Large intestine (tissue), 3 donors: ENCODE measurements around the gene ZRANB1. TPM values are rescaled to one million over a fixed set of nuclear protein-coding genes. Genes with fewer than 3 reads are reported as not detected.

ENCODE experiments used
- DNase-seq, 2 donors: peaks; one replicate each; pipeline versions ENCODE4 v3.0.0 to v3.0.0-alpha.2; 2013
- H3K27ac ChIP-seq: one replicate; pipeline ENCODE4 v1.5.1; 2013; ENCODE audit warnings: low read length
- H3K27me3 ChIP-seq: 2 replicates; pipeline ENCODE4 v1.6.1; 2013; ENCODE audit warnings: low read length; ENCODE audit not compliant: control insufficient read depth, insufficient read depth
- H3K36me3 ChIP-seq: 2 replicates; pipeline ENCODE4 v1.6.1; 2013; ENCODE audit warnings: low read length; ENCODE audit not compliant: control insufficient read depth, insufficient read depth
- H3K4me1 ChIP-seq: one replicate; pipeline ENCODE4 v1.6.1; 2013; ENCODE audit warnings: low read length; ENCODE audit not compliant: control insufficient read depth, insufficient read depth
- H3K4me3 ChIP-seq: one replicate; pipeline ENCODE4 v1.5.1; 2013; ENCODE audit warnings: low read length
- H3K9me3 ChIP-seq: one replicate; pipeline ENCODE4 v1.6.1; 2013; ENCODE audit warnings: mild to moderate bottlenecking, low read depth, low read length, moderate library complexity; ENCODE audit not compliant: control insufficient read depth
- WGBS: methylation state at CpG from one replicate; pipeline ENCODE4 v1.1.5; 2013; ENCODE audit warnings: low lambda C conversion rate; ENCODE audit not compliant: insufficient coverage; 5-methylcytosine and 5-hydroxymethylcytosine counted together
- polyA plus RNA-seq: library from polyadenylated mRNA; unstranded; fragments of 120-200 nt; gene quantifications from one replicate; pipeline ENCODE4 v1.2.1, GENCODE V29; 2013

ZRANB1 gene
- polyA plus RNA-seq, 1 donor: 17.4 TPM

GRCh38 chr10:124959564-124959963 lies 17.6 kb downstream of the ZRANB1 start:
- Histone ChIP-seq H3K4me3 (no peak overlapping the region), H3K27me3 (no peaks in the 10 kb centered on the region), H3K36me3 (no peaks in the 10 kb centered on the region), H3K9me3 (no peaks in the 10 kb centered on the region), H3K4me1 (peaks cover 2% of the 10 kb centered on the region), H3K27ac (no peak overlapping the region)
- DNase-seq: no peak
- WGBS: no CpG with 5 or more reads among the region's 3 CpGs

GRCh38 chr10:124961248-124961570 lies 19.3 kb downstream of the ZRANB1 start:
- Histone ChIP-seq H3K36me3 (peaks cover under 1% of the 10 kb centered on the region), H3K4me3 (no peak overlapping the region), H3K27me3 (no peaks in the 10 kb centered on the region), H3K27ac (no peak overlapping the region), H3K9me3 (no peaks in the 10 kb centered on the region), H3K4me1 (peaks cover 2% of the 10 kb centered on the region)
- no CpG with 5 or more reads among the region's 4 CpGs for WGBS
- no peak for DNase-seq

- peaks cover 11% of the 10 kb centered on the region for H3K36me3 ChIP-seq
These were observed 20.5 kb downstream of the ZRANB1 start for GRCh38 chr10:124962421-124962820.

GRCh38 chr10:124963866-124964720 lies 22.2 kb downstream of the ZRANB1 start:
- peaks cover 2% of the 10 kb centered on the region for H3K4me1 ChIP-seq
- DNase-seq: no peak
- H3K27ac ChIP-seq: no peak overlapping the region
- whole genome bisulfite sequencing: 79% methylated on average over 3 of the region's 7 CpGs
- no peaks in the 10 kb centered on the region for H3K9me3 ChIP-seq
- no peaks in the 10 kb centered on the region for H3K27me3 ChIP-seq
- H3K4me3 ChIP-seq: no peak overlapping the region
- peaks cover 25% of the 10 kb centered on the region for H3K36me3 ChIP-seq

More at GRCh38 chr10:124962421-124962820, 20.5 kb downstream of the ZRANB1 start:
- peaks cover 2% of the 10 kb centered on the region for H3K4me1 ChIP-seq
- no peak overlapping the region for H3K27ac ChIP-seq
- H3K4me3 ChIP-seq: no peak overlapping the region
- H3K27me3 ChIP-seq: no peaks in the 10 kb centered on the region
- no peak for DNase-seq
- no peaks in the 10 kb centered on the region for H3K9me3 ChIP-seq
- WGBS: 90% methylated on average over 2 of the region's 3 CpGs

GRCh38 chr10:124966008-124966407 lies 24.1 kb downstream of the ZRANB1 start:
- peaks cover 38% of the 10 kb centered on the region for H3K36me3 ChIP-seq
- no peaks in the 10 kb centered on the region for H3K9me3 ChIP-seq
- DNase-seq: no peak
- H3K4me1 ChIP-seq: peaks cover 2% of the 10 kb centered on the region
- H3K4me3 ChIP-seq: no peak overlapping the region
- no peaks in the 10 kb centered on the region for H3K27me3 ChIP-seq
- no peak overlapping the region for H3K27ac ChIP-seq
- no CpG with 5 or more reads among the region's 5 CpGs for WGBS

- Histone ChIP-seq H3K36me3 (peaks cover 42% of the 10 kb centered on the region), H3K4me1 (peaks cover 2% of the 10 kb centered on the region), H3K27ac (no peak overlapping the region), H3K27me3 (no peaks in the 10 kb centered on the region), H3K4me3 (no peak overlapping the region), H3K9me3 (no peaks in the 10 kb centered on the region)
- DNase-seq: no peak
- 100% methylated on average over 2 of the region's 2 CpGs for WGBS
These were observed 25.3 kb downstream of the ZRANB1 start for GRCh38 chr10:124967255-124967654.

GRCh38 chr10:124971276-124971675 lies 29.4 kb downstream of the ZRANB1 start:
- Histone ChIP-seq H3K4me3 (no peak overlapping the region), H3K4me1 (no peaks in the 10 kb centered on the region), H3K27ac (no peak overlapping the region), H3K9me3 (no peaks in the 10 kb centered on the region), H3K36me3 (peaks cover 68% of the 10 kb centered on the region), H3K27me3 (no peaks in the 10 kb centered on the region)
- WGBS: 67% methylated on average over 1 of the region's 2 CpGs
- DNase-seq: no peak

- no peak overlapping the region for H3K4me3 ChIP-seq
- H3K36me3 ChIP-seq: peaks cover 57% of the 10 kb centered on the region
- H3K9me3 ChIP-seq: no peaks in the 10 kb centered on the region
- no peaks in the 10 kb centered on the region for H3K4me1 ChIP-seq
- no peak overlapping the region for H3K27ac ChIP-seq
- no peaks in the 10 kb centered on the region for H3K27me3 ChIP-seq
- 83% methylated on average over 1 of the region's 7 CpGs for WGBS
- no peak for DNase-seq
These were observed 30.7 kb downstream of the ZRANB1 start for GRCh38 chr10:124972637-124973036.

- Histone ChIP-seq H3K36me3 (peaks cover 53% of the 10 kb centered on the region), H3K4me3 (no peak overlapping the region)
- WGBS: no CpG with 5 or more reads among the region's 5 CpGs
These were observed 32.2 kb downstream of the ZRANB1 start for GRCh38 chr10:124974131-124974530.

GRCh38 chr10:124975977-124976514 lies 34.1 kb downstream of the ZRANB1 start:
- H3K4me3 ChIP-seq: no peak overlapping the region
- H3K27ac ChIP-seq: no peak overlapping the region
- H3K9me3 ChIP-seq: no peaks in the 10 kb centered on the region
- DNase-seq: no peak
- H3K4me1 ChIP-seq: no peaks in the 10 kb centered on the region
- WGBS: 100% methylated on average over 2 of the region's 5 CpGs
- no peaks in the 10 kb centered on the region for H3K27me3 ChIP-seq
- H3K36me3 ChIP-seq: peaks cover 42% of the 10 kb centered on the region

More at GRCh38 chr10:124974131-124974530, 32.2 kb downstream of the ZRANB1 start:
- Histone ChIP-seq H3K27ac (no peak overlapping the region), H3K4me1 (no peaks in the 10 kb centered on the region), H3K9me3 (no peaks in the 10 kb centered on the region), H3K27me3 (no peaks in the 10 kb centered on the region)
- no peak for DNase-seq
